AG08396 (cell line): ENCODE measurements around the gene DPP6.

Experiments
- DNase-seq: peaks from one replicate; pipeline ENCODE4 v3.0.0; 2012; ENCODE audit warnings: low spot score, mixed read lengths

Gene DPP6

GRCh38 chr7:154880513-154880912 is 828.3 kb downstream of the DPP6 start:
- no peak for DNase-seq

- no peak for DNase-seq
Observed at GRCh38 chr7:154881026-154881425, 828.8 kb downstream of the DPP6 start.

GRCh38 chr7:154881526-154881925 is 829.3 kb downstream of the DPP6 start:
- DNase-seq, result no peak

- DNase-seq, result no peak
Observed at GRCh38 chr7:154882931-154883474, 830.8 kb downstream of the DPP6 start.

- DNase-seq, result no peak
Observed at GRCh38 chr7:154884348-154884920, 832.2 kb downstream of the DPP6 start.

- no peak for DNase-seq
Observed at GRCh38 chr7:154886591-154886990, 834.4 kb downstream of the DPP6 start.

GRCh38 chr7:154888690-154889089 is 836.5 kb downstream of the DPP6 start:
- DNase-seq, result no peak

GRCh38 chr7:154892459-154892858 is 840.3 kb downstream of the DPP6 start:
- no peak for DNase-seq

- DNase-seq, result no peak
Observed at GRCh38 chr7:154896076-154896475, 843.9 kb downstream of the DPP6 start.

GRCh38 chr7:154898973-154899855 is 847.0 kb downstream of the DPP6 start:
- no peak for DNase-seq

- DNase-seq, result no peak
Observed at GRCh38 chr7:154899862-154900261, 847.7 kb downstream of the DPP6 start.

GRCh38 chr7:154902600-154903082 is 850.4 kb downstream of the DPP6 start:
- no peak for DNase-seq

GRCh38 chr7:154903083-154903731 is 851.0 kb downstream of the DPP6 start:
- DNase-seq, result no peak

GRCh38 chr7:154905146-154905545 is 852.9 kb downstream of the DPP6 start:
- no peak for DNase-seq

- DNase-seq, result no peak
Observed at GRCh38 chr7:154905615-154906014, 853.4 kb downstream of the DPP6 start.

GRCh38 chr7:154906201-154906600 is 854.0 kb downstream of the DPP6 start:
- DNase-seq, result no peak

- DNase-seq, result no peak
Observed at GRCh38 chr7:154906736-154907355, 854.6 kb downstream of the DPP6 start.

- DNase-seq, result no peak
Observed at GRCh38 chr7:154907651-154908620, 855.7 kb downstream of the DPP6 start.

- no peak for DNase-seq
Observed at GRCh38 chr7:154909241-154910105, 857.3 kb downstream of the DPP6 start.

- DNase-seq, result no peak
Observed at GRCh38 chr7:154910125-154910524, 857.9 kb downstream of the DPP6 start.
